ENCODE measurements around the gene PTPRO. TPM values are rescaled to one million over a fixed set of nuclear protein-coding genes. Genes with fewer than 3 reads are reported as not detected.

The PTPRO gene
- total and polyA plus RNA-seq, 4 donors = 0.31 to 3.3 (median 1.1) TPM

DNA sequence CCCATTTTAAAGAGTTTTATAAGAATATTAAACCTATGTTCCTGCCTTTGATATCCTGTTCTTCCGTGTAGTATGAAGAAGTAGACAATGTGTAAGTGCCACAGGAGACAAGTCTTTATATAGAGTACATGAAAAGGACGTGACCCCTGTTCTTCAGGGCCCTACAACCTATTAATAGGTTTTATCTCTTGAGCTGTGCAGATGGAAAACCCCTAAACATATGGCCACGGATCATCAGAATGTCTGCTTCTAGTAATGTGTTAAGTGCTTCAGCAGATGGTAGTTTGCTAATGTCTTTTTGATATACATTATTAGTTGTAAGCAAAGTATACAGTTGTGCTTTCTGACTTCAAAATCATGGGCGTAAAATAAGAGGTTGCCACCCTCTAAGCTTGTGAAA is 228.5 kb downstream of the PTPRO start:
- H3K4me1 ChIP-seq (ENCODE audit: control insufficient read depth in 4 of 4, insufficient read depth in 4 of 4, low read length in 3 of 4) = no peaks in the 10 kb centered on the region
- no peak overlapping the region for H3K27ac ChIP-seq (ENCODE audit: low read depth in 1 of 2, low read length in 2 of 2)
- H3K4me3 ChIP-seq (ENCODE audit: low read depth in 1 of 3, low read length in 3 of 3) = no peak overlapping the region
- H3K27me3 ChIP-seq (ENCODE audit: control insufficient read depth in 4 of 4, insufficient read depth in 4 of 4, low read length in 3 of 4) = no peaks in the 10 kb centered on the region
- H3K9me3 ChIP-seq (ENCODE audit: control insufficient read depth in 4 of 4, low read length in 3 of 4) = no peaks in the 10 kb centered on the region
- WGBS = 86% methylated on average over 4 of the region's 4 CpGs
- no peaks in the 10 kb centered on the region for H3K36me3 ChIP-seq (ENCODE audit: control insufficient read depth in 4 of 4, insufficient read depth in 3 of 4, low read depth in 1 of 4, low read length in 3 of 4)
- TF ChIP-seq RAD21 (IDR thresholded peaks at IDR 0.05) (no peak), RXRA (IDR thresholded peaks at IDR 0.05) (no peak), TAF1 (conservative IDR thresholded peaks at IDR 0.05) (no peak), FOXA1 (IDR thresholded peaks at IDR 0.05) (no peak), HNF4A (conservative IDR thresholded peaks at IDR 0.05) (no peak), EGR1 (IDR thresholded peaks at IDR 0.05; ENCODE audit: low read depth in 2 of 2) (no peak), NR2F2 (IDR thresholded peaks at IDR 0.05) (no peak)
- TF ChIP-seq, protein P1, sequence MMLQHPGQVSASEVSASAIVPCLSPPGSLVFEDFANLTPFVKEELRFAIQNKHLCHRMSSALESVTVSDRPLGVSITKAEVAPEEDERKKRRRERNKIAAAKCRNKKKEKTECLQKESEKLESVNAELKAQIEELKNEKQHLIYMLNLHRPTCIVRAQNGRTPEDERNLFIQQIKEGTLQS (IDR thresholded peaks at IDR 0.05) = no peak
- TF ChIP-seq, protein P2, sequence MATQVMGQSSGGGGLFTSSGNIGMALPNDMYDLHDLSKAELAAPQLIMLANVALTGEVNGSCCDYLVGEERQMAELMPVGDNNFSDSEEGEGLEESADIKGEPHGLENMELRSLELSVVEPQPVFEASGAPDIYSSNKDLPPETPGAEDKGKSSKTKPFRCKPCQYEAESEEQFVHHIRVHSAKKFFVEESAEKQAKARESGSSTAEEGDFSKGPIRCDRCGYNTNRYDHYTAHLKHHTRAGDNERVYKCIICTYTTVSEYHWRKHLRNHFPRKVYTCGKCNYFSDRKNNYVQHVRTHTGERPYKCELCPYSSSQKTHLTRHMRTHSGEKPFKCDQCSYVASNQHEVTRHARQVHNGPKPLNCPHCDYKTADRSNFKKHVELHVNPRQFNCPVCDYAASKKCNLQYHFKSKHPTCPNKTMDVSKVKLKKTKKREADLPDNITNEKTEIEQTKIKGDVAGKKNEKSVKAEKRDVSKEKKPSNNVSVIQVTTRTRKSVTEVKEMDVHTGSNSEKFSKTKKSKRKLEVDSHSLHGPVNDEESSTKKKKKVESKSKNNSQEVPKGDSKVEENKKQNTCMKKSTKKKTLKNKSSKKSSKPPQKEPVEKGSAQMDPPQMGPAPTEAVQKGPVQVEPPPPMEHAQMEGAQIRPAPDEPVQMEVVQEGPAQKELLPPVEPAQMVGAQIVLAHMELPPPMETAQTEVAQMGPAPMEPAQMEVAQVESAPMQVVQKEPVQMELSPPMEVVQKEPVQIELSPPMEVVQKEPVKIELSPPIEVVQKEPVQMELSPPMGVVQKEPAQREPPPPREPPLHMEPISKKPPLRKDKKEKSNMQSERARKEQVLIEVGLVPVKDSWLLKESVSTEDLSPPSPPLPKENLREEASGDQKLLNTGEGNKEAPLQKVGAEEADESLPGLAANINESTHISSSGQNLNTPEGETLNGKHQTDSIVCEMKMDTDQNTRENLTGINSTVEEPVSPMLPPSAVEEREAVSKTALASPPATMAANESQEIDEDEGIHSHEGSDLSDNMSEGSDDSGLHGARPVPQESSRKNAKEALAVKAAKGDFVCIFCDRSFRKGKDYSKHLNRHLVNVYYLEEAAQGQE (IDR thresholded peaks at IDR 0.05) = no peak
- TF ChIP-seq, protein P3, sequence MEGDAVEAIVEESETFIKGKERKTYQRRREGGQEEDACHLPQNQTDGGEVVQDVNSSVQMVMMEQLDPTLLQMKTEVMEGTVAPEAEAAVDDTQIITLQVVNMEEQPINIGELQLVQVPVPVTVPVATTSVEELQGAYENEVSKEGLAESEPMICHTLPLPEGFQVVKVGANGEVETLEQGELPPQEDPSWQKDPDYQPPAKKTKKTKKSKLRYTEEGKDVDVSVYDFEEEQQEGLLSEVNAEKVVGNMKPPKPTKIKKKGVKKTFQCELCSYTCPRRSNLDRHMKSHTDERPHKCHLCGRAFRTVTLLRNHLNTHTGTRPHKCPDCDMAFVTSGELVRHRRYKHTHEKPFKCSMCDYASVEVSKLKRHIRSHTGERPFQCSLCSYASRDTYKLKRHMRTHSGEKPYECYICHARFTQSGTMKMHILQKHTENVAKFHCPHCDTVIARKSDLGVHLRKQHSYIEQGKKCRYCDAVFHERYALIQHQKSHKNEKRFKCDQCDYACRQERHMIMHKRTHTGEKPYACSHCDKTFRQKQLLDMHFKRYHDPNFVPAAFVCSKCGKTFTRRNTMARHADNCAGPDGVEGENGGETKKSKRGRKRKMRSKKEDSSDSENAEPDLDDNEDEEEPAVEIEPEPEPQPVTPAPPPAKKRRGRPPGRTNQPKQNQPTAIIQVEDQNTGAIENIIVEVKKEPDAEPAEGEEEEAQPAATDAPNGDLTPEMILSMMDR (IDR thresholded peaks at IDR 0.05; ENCODE audit: low read depth, low read length, missing input control) = no peak
- no peak for DNase-seq (ENCODE audit: low spot score)
- H3K9ac ChIP-seq (ENCODE audit: low read depth in 1 of 2, low read length in 2 of 2) = no peak overlapping the region

DNA sequence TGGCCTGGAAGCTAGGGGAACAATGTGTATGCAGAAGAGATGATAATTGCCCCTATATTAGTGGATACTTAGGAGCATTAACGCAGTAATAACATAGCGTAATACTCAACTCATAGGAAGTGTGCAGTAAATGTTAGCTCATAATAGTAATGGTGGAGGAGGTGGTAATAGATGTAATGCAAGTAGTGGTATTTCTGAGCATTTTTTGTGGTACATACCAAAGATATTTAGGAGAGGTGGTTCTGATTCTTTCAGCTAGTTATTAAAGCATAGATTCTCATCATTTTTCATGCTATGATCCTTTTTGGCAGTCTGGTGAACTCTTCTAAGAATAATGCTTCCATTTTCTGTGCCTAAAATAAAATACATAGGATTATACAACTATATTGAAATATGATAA is 233.1 kb downstream of the PTPRO start:
- WGBS = 96% methylated on average over 2 of the region's 2 CpGs
- H3K4me1 ChIP-seq (ENCODE audit: control insufficient read depth in 4 of 4, insufficient read depth in 4 of 4, low read length in 3 of 4) = no peaks in the 10 kb centered on the region

More for the DNA sequence above, 233.1 kb downstream of the PTPRO start:
- H3K9me3 ChIP-seq (ENCODE audit: control insufficient read depth in 4 of 4, low read length in 3 of 4) = no peaks in the 10 kb centered on the region
- no peak for DNase-seq (ENCODE audit: low spot score)
- no peak overlapping the region for H3K9ac ChIP-seq (ENCODE audit: low read depth in 1 of 2, low read length in 2 of 2)
- no peak for TF ChIP-seq RXRA (IDR thresholded peaks at IDR 0.05)
- TF ChIP-seq RAD21 (IDR thresholded peaks at IDR 0.05) = no peak
- TF ChIP-seq, protein P4, sequence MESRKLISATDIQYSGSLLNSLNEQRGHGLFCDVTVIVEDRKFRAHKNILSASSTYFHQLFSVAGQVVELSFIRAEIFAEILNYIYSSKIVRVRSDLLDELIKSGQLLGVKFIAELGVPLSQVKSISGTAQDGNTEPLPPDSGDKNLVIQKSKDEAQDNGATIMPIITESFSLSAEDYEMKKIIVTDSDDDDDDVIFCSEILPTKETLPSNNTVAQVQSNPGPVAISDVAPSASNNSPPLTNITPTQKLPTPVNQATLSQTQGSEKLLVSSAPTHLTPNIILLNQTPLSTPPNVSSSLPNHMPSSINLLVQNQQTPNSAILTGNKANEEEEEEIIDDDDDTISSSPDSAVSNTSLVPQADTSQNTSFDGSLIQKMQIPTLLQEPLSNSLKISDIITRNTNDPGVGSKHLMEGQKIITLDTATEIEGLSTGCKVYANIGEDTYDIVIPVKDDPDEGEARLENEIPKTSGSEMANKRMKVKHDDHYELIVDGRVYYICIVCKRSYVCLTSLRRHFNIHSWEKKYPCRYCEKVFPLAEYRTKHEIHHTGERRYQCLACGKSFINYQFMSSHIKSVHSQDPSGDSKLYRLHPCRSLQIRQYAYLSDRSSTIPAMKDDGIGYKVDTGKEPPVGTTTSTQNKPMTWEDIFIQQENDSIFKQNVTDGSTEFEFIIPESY (IDR thresholded peaks at IDR 0.05) = no peak
- no peak overlapping the region for H3K27ac ChIP-seq (ENCODE audit: low read depth in 1 of 2, low read length in 2 of 2)
- H3K4me3 ChIP-seq (ENCODE audit: low read depth in 1 of 3, low read length in 3 of 3) = no peak overlapping the region
- no peaks in the 10 kb centered on the region for H3K36me3 ChIP-seq (ENCODE audit: control insufficient read depth in 4 of 4, insufficient read depth in 3 of 4, low read depth in 1 of 4, low read length in 3 of 4)
- H3K27me3 ChIP-seq (ENCODE audit: control insufficient read depth in 4 of 4, insufficient read depth in 4 of 4, low read length in 3 of 4) = no peaks in the 10 kb centered on the region

All from liver (tissue), 9 donors.